ENCODE measurements around the gene FABP2. TPM values are rescaled to one million over a fixed set of nuclear protein-coding genes. Genes with fewer than 3 reads are reported as not detected.
A peak's percentile ranks its signal among the peaks of the same experiment; 100 is the strongest.

FABP2 gene
- total RNA-seq, 1 experiment from 2014 or later = not detected

DNA sequence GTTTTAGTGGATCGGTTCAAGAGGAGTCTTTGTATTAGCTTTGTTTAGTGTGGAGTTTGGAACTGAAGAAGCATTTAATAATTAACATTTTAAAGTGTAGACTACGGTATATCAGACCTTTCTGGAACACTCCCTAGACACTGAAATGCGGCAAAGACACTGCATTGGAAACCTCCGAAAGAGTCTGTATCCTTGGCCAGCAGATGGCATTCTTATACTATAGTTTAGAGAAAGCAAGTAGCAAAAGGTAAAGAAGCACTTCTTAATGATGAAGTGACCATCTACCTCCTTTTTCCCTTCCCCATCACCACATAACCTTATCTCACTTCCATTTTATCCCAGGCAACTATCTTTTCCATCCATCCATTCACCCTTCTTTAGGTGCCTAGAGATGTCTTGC lies 7.6 kb downstream of the FABP2 start:
- CTCF ChIA-PET = interaction anchor here (0.5 to 4.0 kb wide), 27 partner anchors 9 to 1823 kb away, joined by 3 to 27 read pairs (median 3); partner anchors contain the start of gene PDE5A
- H3K36me3 Mint-ChIP-seq (ENCODE audit: insufficient read depth, unreplicated experiment) = no peaks in the 10 kb centered on the region
- H3K4me1 Mint-ChIP-seq (ENCODE audit: insufficient read depth, unreplicated experiment) = no peaks in the 10 kb centered on the region
- H3K27ac Mint-ChIP-seq (ENCODE audit: low read depth, unreplicated experiment) = no peak overlapping the region
- peaks cover 22% of the 10 kb centered on the region for H3K27me3 Mint-ChIP-seq (ENCODE audit: insufficient read depth, unreplicated experiment)
- H3K4me3 Mint-ChIP-seq (ENCODE audit: unreplicated experiment) = no peak overlapping the region
- intact Hi-C loops (cut with micrococcal nuclease) = loop anchor here (1.0 to 5.0 kb wide), 7 partner anchors 140 to 736 kb away; no protein-coding TSS in a partner anchor
- TF ChIP-seq, protein P1, sequence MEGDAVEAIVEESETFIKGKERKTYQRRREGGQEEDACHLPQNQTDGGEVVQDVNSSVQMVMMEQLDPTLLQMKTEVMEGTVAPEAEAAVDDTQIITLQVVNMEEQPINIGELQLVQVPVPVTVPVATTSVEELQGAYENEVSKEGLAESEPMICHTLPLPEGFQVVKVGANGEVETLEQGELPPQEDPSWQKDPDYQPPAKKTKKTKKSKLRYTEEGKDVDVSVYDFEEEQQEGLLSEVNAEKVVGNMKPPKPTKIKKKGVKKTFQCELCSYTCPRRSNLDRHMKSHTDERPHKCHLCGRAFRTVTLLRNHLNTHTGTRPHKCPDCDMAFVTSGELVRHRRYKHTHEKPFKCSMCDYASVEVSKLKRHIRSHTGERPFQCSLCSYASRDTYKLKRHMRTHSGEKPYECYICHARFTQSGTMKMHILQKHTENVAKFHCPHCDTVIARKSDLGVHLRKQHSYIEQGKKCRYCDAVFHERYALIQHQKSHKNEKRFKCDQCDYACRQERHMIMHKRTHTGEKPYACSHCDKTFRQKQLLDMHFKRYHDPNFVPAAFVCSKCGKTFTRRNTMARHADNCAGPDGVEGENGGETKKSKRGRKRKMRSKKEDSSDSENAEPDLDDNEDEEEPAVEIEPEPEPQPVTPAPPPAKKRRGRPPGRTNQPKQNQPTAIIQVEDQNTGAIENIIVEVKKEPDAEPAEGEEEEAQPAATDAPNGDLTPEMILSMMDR (IDR thresholded peaks at IDR 0.05; ENCODE audit: unreplicated experiment) = peak; percentile 49
- BruUV-seq (replicated peaks) = no TSS peak
- DNase-seq (ENCODE audit: unreplicated experiment) = peak; percentile 61
- no peaks in the 10 kb centered on the region for H3K9me3 Mint-ChIP-seq (ENCODE audit: unreplicated experiment)
- POLR2A ChIA-PET = interaction anchor here (2.6 kb wide), 1 partner anchor 140 kb away, joined by 8 read pairs; no protein-coding TSS in a partner anchor

DNA sequence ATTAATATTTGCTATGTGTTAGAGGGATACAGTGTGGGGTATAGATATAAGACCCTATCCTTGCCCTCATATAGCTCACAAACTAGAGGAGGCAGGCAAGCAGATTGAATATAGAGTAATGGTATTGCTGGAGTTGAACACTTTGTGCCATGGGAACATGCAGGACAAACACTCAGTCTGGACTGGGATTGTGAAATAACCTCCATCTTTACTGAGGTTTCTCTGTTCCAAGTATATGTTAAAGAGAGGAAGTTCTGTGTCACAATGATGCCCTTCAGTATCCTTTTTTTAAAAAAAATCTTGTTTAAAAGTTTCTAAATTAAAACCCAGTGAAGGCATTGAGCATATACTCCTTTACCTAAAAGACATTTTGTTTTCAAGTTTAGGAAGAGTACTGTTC lies 8.7 kb downstream of the FABP2 start:
- ChIA-PET CTCF (interaction anchor here (0.6 to 4.0 kb wide), 14 partner anchors 10 to 744 kb away, joined by 3 to 27 read pairs (median 5); partner anchors contain the start of gene PDE5A), POLR2A (no interaction called here)
- Mint-ChIP-seq H3K36me3 (ENCODE audit: insufficient read depth, unreplicated experiment) (no peaks in the 10 kb centered on the region), H3K27ac (ENCODE audit: low read depth, unreplicated experiment) (no peak overlapping the region), H3K4me1 (ENCODE audit: insufficient read depth, unreplicated experiment) (no peaks in the 10 kb centered on the region), H3K27me3 (ENCODE audit: insufficient read depth, unreplicated experiment) (peaks cover 22% of the 10 kb centered on the region), H3K4me3 (ENCODE audit: unreplicated experiment) (no peak overlapping the region), H3K9me3 (ENCODE audit: unreplicated experiment) (no peaks in the 10 kb centered on the region)
- intact Hi-C loops (cut with micrococcal nuclease) = loop anchor here (5.0 kb wide), 1 partner anchor 331 kb away; no protein-coding TSS in a partner anchor
- no TSS peak for BruUV-seq (replicated peaks)
- TF ChIP-seq, protein P1 (IDR thresholded peaks at IDR 0.05; ENCODE audit: unreplicated experiment) = no peak
- DNase-seq (ENCODE audit: unreplicated experiment) = no peak

DNA sequence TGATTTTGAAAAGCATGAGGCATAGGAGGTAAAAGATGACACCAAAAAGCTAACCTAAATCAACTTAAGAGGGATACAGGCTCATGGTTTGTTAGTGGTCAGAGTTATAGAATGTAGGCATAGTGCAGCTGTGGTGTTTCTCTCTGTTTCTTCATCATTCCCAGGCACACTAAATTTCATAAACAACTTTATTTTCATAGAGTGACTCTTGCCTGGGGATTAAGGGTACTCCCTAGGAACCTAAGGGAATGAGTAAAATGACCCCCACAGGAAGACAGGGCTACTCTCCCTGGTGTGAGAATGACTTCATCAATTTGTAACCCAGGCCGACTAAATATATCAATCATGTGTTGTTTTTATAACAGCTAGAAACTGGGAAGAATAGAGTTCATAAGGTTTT lies 11.1 kb downstream of the FABP2 start:
- no peak overlapping the region for H3K27ac Mint-ChIP-seq (ENCODE audit: low read depth, unreplicated experiment)
- ChIA-PET POLR2A (interaction anchor here (1.0 to 1.1 kb wide), 2 partner anchors 10 to 12 kb away, joined by 3 read pairs; a partner anchor contains a TSS), CTCF (interaction anchor here (0.8 to 4.0 kb wide), 3 partner anchors 143 to 746 kb away, joined by 3 to 27 read pairs (median 4); partner anchors contain the start of gene PDE5A)
- no peaks in the 10 kb centered on the region for H3K9me3 Mint-ChIP-seq (ENCODE audit: unreplicated experiment)
- peaks cover 2% of the 10 kb centered on the region for H3K27me3 Mint-ChIP-seq (ENCODE audit: insufficient read depth, unreplicated experiment)
- no peaks in the 10 kb centered on the region for H3K4me1 Mint-ChIP-seq (ENCODE audit: insufficient read depth, unreplicated experiment)
- intact Hi-C loops (cut with micrococcal nuclease) = loop anchor here (5.0 kb wide), 1 partner anchor 329 kb away; no protein-coding TSS in a partner anchor
- no peaks in the 10 kb centered on the region for H3K36me3 Mint-ChIP-seq (ENCODE audit: insufficient read depth, unreplicated experiment)
- no TSS peak for BruUV-seq (replicated peaks)
- DNase-seq (ENCODE audit: unreplicated experiment) = no peak
- TF ChIP-seq, protein P1 (IDR thresholded peaks at IDR 0.05; ENCODE audit: unreplicated experiment) = no peak
- no peak overlapping the region for H3K4me3 Mint-ChIP-seq (ENCODE audit: unreplicated experiment)

DNA sequence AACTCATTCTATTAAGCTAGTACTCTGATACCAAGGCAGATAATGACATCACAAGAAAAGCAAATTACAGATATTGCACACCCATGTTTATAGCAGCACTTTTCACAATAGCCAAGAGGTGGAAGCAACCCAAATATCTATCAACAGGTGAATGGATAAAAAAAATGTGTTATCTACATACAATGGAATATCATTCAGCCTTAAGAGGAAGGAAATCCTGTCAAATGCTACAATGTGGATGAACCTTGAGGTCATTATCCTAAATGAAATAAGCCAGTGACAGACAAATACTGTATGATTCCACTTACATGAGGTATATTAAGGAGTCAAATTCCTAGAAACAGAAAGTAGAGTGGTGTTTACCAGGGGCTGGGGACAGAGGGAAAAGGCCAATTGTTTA lies 14.3 kb downstream of the FABP2 start:
- Mint-ChIP-seq H3K4me1 (ENCODE audit: insufficient read depth, unreplicated experiment) (no peaks in the 10 kb centered on the region), H3K4me3 (ENCODE audit: unreplicated experiment) (no peak overlapping the region), H3K9me3 (ENCODE audit: unreplicated experiment) (no peaks in the 10 kb centered on the region), H3K27ac (ENCODE audit: low read depth, unreplicated experiment) (no peak overlapping the region), H3K27me3 (ENCODE audit: insufficient read depth, unreplicated experiment) (no peaks in the 10 kb centered on the region), H3K36me3 (ENCODE audit: insufficient read depth, unreplicated experiment) (no peaks in the 10 kb centered on the region)
- intact Hi-C loops (cut with micrococcal nuclease) = no loop called here
- DNase-seq (ENCODE audit: unreplicated experiment) = no peak
- ChIA-PET CTCF (interaction anchor here (0.7 to 1.4 kb wide), 3 partner anchors 22 to 327 kb away, joined by 3 to 4 read pairs (median 3); no protein-coding TSS in a partner anchor), POLR2A (interaction anchor here (0.8 kb wide), 1 partner anchor 759 kb away, joined by 3 read pairs; the partner anchor contains the start of gene MAD2L1)
- no TSS peak for BruUV-seq (replicated peaks)
- TF ChIP-seq, protein P1 (IDR thresholded peaks at IDR 0.05; ENCODE audit: unreplicated experiment) = no peak
